K562 (cell line): ENCODE results near the gene ARMH3.

Experiments used
- ATF7 ChIP-seq: fragments of 450-650 bp; IDR thresholded peaks from 2 replicates; pipeline ENCODE4 v1.7.1; 2014; ENCODE audit warnings: mild to moderate bottlenecking, moderate library complexity
- DDX20 ChIP-seq: fragments of 450-650 bp; IDR thresholded peaks from 2 replicates; pipeline ENCODE4 v1.6.1; 2016; ENCODE audit warnings: missing genetic modification characterization, low read depth, mild to moderate bottlenecking, missing compliant biosample characterization, moderate library complexity
- EZH2 ChIP-seq: IDR thresholded peaks from 2 replicates; pipeline ENCODE4 v1.6.1; 2012; ENCODE audit warnings: low read depth, mild to moderate bottlenecking, inconsistent platforms, low read length, borderline replicate concordance
- HIVEP1 ChIP-seq: fragments of 250-450 bp; sonication (Bioruptor Pico); IDR thresholded peaks from 2 replicates; pipeline ENCODE4 v1.4.0; 2020; ENCODE audit warnings: mild to moderate bottlenecking
- SMARCA4 ChIP-seq: fragments of 450-650 bp; IDR thresholded peaks from 2 replicates; pipeline ENCODE4 v1.6.1; 2016
- SUPT5H ChIP-seq: fragments of 450-650 bp; IDR thresholded peaks from 2 replicates; pipeline ENCODE4 v1.6.1; 2016
- ZNF75A ChIP-seq: fragments of 450-650 bp; formaldehyde crosslinking; IDR thresholded peaks from 2 replicates; pipeline ENCODE4 v1.4.0; 2020; ENCODE audit warnings: mild to moderate bottlenecking

DNA sequence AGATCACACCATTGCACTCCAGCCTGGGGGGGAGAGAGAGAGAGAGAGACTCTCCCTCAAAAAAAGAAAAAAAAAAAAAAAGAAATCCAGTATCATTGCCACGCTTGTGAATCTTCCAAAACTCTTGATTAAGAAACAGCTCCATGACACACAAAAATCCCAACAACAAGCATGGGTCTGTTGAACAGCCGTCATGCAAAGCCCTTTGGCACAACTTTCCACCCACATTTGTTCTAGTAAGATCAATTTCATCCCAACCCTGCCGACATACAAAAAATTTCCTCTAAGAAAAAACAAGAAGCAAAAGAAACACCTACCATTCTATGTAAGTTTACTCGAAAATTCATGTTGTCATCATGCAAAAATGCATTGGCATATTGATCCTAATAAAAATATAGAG, 62.8 kb downstream of the ARMH3 start:
- TF ChIP-seq ATF7 (no peak), EZH2 (no peak), SUPT5H (no peak), DDX20 (tag) (no peak), HIVEP1 (CRISPR knock-in tag) (no peak), SMARCA4 (no peak), ZNF75A (CRISPR knock-in tag) (no peak)
